Activated CD4-positive, alpha-beta T cell treated with anti-CD3 and anti-CD28 coated beads, Interleukin-2, Interleukin-6, amounts not matched to agents 100 ng/mL and 50 ng/mL, durations not matched to agents 16 hours and 8 hours (primary cell): ENCODE measurements around the gene RUNX1.

Source experiments
- DNase-seq: peaks from one replicate; pipeline ENCODE4 v3.0.0-alpha.2; 2020

The RUNX1 gene

DNA sequence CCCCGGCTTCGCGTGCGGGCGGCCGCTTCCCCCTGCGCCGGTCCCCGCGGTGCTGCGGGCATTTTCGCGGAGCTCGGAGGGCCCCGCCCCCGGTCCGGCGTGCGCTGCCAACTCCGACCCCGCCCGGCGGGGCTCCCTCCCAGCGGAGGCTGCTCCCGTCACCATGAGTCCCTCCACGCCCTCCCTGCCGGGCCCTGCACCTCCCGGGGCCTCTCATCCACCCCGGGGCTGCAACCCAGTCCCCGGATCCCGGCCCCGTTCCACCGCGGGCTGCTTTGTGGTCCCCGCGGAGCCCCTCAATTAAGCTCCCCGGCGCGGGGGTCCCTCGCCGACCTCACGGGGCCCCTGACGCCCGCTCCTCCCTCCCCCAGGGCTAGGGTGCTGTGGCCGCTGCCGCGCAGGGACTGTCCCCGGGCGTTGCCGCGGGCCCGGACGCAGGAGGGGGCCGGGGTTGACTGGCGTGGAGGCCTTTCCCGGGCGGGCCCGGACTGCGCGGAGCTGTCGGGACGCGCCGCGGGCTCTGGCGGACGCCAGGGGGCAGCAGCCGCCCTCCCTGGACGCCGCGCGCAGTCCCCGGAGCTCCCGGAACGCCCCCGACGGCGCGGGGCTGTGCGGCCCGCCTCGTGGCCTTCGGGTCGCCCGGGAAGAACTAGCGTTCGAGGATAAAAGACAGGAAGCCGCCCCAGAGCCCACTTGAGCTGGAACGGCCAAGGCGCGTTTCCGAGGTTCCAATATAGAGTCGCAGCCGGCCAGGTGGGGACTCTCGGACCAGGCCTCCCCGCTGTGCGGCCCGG, 159.2 kb downstream of the RUNX1 start:
- DNase-seq = peak; percentile 82

- peak; percentile 60 for DNase-seq
These were observed 159.8 kb downstream of the RUNX1 start for GRCh38 chr21:34889320-34889675.

DNA sequence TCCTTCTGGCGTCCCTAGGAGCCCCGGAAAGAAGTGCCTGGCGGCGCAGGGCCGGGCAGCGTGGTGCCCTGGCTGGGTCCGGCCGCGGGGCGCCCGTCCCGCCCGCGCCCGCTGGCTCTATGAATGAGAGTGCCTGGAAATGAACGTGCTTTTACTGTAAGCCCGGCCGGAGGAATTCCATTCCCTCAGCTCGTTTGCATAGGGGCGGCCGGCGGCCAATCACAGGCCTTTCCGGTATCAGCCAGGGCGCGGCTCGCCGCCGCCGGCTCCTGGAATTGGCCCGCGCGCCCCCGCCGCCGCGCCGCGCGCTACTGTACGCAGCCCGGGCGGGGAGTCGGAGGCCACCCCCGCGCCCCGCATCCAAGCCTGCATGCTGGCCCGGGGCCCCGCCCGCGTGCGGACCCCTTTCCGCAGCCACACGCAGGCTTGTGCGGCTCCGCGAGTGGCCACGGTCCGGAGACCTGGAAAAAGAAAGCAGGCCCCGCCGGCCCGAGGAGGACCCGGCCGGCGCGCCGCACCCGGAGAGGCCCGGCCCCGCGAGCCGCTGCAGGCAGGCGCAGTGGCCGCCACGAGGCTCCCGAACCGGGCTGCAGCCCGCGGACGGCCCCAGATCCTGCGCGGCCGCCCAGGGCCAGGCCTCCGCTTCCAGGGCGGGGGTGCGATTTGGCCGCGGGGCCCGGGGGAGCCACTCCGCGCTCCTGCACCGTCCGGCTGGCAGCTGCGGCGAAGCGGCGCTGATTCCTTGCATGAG, 160.4 kb downstream of the RUNX1 start:
- peak; percentile 91 for DNase-seq

DNA sequence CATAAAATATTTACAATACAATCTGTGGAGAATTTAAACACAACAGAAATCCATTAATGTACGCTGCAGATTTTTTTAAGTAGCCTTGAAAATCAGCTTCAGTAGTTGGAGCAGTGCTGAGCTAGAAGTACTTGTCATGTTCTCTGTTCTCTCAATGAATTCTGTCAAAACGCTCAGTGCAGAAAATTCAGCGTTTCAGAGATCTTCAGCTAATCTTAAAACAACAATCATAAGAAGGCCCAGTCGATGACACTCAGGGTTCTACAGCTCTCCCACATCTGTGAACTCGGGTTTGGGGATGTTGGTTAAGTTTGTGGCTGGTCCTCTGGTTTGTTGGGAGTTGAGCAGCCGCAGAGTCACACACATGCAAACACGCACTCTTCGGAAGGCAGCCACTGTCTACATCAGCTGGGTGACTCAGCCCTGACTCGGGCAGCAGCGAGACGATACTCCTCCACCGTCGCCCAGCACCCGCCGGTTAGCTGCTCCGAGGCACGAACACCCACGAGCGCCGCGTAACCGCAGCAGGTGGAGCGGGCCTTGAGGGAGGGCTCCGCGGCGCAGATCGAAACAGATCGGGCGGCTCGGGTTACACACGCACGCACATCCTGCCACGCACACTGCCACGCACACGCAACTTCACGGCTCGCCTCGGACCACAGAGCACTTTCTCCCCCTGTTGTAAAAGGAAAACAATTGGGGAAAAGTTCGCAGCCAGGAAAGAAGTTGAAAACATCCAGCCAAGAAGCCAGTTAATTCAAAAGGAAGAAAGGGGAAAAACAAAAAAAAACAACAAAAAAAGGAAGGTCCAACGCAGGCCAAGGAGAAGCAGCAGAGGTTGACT, 161.2 kb downstream of the RUNX1 start:
- DNase-seq = peak; percentile 88

DNA sequence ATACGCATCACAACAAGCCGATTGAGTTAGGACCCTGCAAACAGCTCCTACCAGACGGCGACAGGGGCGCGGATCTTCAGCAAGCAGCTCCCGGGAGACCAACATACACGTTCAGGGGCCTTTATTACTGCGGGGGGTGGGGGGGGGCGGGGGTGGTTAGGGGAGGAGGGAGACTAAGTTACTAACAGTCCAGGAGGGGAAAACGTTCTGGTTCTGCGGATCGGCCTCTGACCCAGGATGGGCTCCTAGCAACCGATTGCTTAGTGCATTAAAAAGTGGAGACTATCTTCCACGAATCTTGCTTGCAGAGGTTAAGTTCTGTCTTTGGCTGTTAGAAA, 162.0 kb downstream of the RUNX1 start:
- no peak for DNase-seq

DNA sequence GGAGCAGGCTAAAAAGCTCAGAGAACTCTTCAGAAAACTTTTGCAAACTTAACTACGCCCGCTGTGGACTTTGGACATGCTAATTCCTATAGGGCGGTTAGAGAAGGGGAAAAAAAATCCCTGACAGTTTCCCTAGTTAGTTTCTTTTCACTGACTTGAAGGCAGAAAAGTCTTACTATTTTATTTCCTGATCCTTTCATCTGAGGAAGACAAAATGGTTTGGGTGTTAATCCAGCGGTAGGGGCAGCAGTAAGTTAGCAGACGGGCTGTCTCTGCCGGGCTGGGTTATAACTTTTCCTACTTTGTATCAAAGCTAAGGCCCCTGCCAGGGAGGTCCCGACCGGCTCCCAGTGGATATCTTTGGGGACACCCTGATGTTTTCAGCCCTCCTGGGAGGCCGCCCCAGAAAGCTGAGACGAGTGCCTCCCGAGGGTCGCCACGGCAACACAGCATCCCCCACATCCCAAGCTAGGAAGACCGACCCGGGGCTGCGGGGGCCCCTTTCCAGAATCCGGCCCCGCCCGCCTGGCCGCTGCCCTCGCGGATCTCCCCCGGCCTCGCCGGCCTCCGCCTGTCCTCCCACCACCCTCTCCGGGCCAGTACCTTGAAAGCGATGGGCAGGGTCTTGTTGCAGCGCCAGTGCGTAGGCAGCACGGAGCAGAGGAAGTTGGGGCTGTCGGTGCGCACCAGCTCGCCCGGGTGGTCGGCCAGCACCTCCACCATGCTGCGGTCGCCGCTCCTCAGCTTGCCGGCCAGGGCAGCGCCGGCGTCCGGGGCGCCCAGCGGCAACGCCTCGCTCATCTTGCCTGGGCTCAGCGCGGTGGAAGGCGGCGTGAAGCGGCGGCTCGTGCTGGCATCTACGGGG, 162.6 kb downstream of the RUNX1 start:
- DNase-seq = peak; percentile 31

DNA sequence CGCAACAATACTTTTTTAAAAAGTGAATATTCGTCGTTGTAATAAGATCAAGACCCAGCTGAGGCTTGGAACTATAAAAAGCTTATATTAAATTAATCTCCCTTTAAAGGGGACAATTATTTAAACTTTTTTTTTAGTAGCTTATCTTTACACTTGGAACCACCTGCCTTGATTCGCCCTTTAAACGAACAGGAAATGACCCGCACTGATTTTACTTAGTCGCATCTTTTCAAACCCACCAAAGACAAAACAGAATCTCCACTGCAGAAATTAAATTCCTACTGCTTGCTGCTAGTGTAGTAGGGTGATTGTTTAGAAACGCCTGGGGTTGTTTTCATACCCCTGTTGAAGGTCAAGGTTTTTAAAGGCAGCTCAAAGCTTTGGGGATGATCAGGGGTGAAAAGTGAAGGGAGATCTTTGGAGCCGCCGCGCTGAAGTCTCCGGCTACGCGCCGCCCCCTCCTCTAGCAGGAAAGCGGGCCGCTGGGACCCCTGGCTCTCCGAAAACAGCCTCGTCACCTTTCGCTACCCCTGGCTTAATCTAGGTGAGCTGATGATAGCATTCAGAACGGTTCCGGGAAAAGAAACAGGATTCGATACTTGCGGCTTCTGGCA, 163.4 kb downstream of the RUNX1 start:
- DNase-seq = no peak

DNA sequence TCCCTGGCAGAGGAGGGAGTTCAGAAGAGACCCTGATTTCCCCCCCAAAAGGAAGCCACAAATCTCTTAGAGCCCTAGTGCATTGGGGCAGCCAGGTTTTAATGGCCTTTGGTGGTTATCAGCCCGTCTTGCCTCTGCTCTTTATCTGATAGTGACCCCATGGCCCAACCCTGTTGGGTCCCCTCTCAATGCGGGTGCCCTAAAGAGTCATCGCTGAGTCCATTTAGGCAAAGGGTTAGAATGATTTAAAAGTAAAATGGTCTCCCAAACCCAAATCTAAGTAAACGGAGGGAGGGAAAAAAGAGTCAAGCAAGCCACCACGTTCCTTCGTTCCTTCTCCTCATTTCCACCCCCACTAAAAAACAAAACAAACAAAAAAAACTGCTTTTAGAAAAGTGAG, 164.0 kb downstream of the RUNX1 start:
- no peak for DNase-seq

DNA sequence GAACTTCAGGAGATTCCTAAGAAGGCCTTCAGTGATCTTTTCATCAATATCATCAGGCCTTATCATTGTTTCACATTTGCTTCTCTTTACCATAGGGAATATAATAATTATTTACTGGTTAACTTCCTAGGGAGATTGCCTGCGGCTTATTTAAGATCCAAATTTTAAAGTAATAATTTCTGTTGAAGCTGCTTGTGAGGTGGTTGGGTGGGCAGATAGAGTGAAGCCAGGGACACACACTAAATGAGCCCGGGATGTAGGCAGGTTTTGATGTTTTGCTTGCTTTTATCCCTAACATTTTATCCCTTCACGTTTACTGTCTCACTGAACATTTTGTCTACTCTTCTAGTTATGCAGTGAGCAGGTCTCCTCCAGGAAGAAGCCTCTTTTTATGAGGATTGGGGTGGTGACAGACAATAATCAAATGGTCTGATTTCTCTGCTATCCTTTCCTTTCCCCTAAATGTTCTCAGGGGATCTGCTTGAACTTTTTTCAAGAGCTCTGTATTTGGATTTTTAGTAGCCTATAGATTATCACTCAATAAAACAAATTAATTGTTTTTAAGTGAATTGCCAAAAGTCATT, 164.7 kb downstream of the RUNX1 start:
- no peak for DNase-seq

- DNase-seq = no peak
These were observed 165.4 kb downstream of the RUNX1 start for GRCh38 chr21:34883491-34884271.

DNA sequence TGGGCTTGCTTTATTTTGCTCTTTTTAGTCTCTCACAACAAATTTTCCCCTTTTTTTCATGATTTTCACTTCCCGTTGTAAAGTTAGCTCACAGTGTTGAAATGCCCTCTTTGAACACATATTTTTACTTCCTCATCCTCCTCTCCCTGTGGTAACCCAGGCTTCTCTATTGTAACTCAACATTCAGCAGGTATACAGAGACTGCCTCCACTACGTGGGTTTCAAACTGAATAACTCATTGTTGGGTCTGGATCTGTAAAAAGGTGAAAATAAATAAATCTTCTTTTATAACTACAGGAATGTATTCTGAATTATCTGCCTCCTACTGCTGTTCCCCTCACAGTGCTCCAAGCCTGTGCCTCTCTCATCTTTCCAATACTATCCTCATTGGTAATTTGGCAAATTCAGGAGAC, 166.4 kb downstream of the RUNX1 start:
- no peak for DNase-seq

DNA sequence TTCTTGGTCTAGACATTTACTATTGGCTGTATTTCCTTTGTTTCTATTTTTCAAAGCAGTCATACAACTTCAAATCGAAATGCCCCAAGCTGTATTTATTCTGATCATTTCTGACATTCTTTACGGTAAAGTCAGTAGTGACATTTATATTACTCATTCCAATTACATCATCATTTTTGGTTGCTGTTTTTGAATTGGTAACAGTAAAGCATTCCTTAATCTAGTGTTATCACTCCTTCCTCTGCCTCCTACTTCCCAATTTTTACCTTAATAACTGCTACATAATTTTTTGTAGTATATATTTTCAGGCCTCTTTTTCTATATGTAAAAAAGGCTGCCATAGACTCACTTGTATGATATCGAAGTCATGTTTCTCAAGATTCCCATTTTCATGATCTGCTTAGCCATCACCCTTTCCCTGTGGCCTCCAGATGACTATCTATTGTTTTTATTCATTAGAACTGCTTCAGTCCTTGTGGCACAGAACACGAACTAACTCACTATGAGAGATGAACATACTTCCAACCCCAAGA, 167.2 kb downstream of the RUNX1 start:
- no peak for DNase-seq

DNA sequence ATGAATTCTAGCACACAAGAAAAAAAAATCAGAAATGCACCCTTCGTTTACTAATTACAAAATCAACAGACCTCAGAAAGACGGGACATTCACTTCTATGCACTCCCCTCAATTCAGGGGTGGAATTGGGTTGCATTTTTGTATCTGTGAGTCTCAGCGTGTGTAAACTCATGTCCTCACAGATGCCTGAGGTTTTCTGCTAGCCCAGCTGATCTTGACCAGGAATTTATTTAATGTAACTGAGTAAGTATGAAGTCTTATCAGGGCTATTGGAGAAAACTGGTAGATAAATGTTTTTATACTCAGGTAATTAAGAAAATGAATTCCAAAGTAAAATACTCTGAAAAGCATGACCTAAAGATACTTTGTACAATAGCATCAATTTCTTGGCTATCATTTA, 167.7 kb downstream of the RUNX1 start:
- DNase-seq = no peak

DNA sequence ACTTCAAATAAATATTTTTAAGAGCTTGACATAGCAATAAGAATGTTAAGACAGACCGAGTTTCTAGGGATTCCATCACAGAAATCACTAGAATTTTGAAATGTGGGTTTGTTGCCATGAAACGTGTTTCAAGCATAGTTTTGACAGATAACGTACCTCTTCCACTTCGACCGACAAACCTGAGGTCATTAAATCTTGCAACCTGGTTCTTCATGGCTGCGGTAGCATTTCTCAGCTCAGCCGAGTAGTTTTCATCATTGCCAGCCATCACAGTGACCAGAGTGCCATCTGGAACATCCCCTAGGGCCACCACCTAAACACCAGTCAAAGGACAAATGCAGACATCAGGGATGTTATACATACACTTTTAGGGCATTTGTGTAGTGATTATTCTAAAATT, 168.7 kb downstream of the RUNX1 start:
- DNase-seq = no peak

DNA sequence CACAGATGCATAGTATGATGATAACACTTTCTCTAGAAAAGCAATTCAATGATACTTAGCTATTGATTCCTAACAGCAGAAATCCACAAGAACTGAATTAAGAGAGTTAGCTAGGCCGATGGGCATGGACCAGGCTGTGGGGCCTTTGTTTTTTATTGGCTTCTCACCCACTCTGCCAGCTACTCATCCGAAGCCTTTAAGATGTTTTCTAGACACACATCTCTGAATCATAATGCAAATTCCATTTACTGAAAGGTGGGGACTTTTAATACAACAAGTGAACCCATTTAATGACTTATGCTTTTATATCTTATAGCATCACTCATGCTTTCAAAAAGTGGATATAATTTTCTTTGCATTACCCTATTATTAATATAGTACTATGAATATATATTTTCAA, 170.2 kb downstream of the RUNX1 start:
- no peak for DNase-seq

DNA sequence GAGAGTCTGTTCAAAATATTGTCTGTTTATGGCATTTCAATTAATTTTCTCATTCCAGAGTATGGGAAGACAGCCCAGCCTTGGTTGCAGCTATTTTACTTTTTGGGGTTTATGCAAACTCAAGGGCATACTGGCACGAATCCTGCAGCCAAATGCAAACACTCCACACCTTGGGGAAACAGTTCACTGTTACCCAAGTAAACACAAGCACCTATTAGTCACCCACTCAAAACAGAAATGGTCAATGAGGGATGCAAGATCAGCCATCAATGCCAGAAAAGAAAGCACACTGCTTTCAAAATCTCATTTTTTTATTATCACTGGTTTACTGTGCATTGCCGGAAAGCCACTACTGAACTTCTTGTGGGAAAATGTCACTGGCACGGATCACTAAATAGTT, 170.6 kb downstream of the RUNX1 start:
- DNase-seq = no peak

DNA sequence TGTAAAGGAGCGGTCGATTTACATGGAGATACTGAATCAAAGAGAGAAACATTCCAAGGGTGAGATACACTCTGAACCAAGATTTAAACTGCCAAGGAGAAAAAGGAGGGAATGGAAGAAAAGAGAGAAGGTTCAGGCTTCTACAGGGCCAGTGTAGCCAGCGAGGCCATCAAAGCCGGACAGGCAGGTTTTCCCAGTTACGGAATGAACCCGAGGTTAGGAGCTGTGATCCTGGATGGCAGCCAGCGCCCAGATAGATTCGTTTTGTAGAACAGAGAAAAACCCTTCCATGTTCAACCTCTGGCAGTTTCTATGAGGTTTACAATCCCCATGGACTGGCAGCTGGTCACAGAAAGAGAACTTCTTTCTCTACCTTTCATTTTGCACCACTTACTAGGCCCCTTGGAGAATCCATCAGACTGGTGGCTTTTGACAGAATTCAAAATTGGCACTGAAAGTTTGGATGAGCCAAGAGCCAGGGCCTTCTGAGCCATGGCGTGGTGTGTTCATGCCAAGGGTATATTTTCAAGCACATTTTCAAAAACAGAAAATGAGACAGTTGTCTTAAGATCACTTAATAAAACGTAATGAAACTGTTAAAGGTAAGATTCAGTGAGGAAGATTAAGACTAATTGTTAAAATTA, 171.5 kb downstream of the RUNX1 start:
- no peak for DNase-seq

- DNase-seq = no peak
These were observed 173.3 kb downstream of the RUNX1 start for GRCh38 chr21:34875830-34876229.

DNA sequence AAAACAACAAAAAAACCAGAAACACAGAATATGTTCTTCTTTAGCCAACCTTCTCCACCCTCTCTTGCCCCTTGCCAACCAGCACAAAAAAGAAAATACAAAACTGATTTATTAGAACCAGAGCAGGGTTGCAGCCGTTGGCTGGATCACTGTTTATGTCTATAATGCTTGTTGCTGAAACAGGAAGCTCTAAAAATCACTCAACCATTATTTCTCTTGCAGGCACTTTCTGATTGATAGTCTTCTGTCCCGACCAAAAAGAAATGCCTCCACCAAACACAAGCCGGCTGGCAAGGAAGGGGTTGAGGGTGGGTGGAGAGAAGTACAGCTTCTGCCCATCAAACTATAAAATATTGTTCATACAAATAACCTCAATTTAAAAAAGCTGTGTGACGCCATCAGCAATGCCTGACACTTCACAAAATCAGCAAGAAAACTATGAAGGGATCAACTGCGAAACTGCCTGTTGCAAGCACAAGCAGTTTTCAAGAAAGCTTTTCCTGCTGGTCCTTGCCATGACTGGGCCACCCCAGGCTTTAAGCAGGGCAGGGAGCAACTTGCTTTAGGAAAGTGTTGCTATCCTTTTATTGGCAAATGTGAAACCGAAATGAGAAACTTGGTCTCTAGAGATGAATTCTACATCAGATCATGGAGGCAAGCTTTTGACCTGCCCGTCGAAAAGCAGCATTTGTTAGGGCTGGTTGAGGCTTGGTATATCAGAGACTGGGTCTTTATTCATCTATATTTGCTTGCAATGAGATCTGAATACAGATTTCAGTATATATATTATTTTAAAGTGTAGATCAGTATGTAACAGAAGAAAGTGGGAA, 174.2 kb downstream of the RUNX1 start:
- DNase-seq = no peak
